Gastrocnemius medialis (tissue), 4 donors: ENCODE data around the gene CXADR.

Experiments used
- CTCF ChIP-seq, 5 experiments: fragments of 450-650 bp in 3 of 5; fragments of 200-600 bp in 2 of 5; sonication (generic) in 2 of 5; IDR thresholded peaks in 4 of 5; conservative IDR thresholded peaks in 1 of 5; 1 replicate in 4 of 5; 2 replicates in 1 of 5; pipeline ENCODE4 v1.5.1; 2016 to 2019; ENCODE audit warnings: antibody characterized with exemption in 5 of 5, mild to moderate bottlenecking in 3 of 5, moderate library complexity in 3 of 5
- POLR2A ChIP-seq, 2 donors: fragments of 450-650 bp; IDR thresholded peaks; one replicate each; pipeline ENCODE4 v1.6.1; 2017; ENCODE audit warnings: antibody characterized with exemption in 2 of 2, mild to moderate bottlenecking in 2 of 2, moderate library complexity in 2 of 2

DNA sequence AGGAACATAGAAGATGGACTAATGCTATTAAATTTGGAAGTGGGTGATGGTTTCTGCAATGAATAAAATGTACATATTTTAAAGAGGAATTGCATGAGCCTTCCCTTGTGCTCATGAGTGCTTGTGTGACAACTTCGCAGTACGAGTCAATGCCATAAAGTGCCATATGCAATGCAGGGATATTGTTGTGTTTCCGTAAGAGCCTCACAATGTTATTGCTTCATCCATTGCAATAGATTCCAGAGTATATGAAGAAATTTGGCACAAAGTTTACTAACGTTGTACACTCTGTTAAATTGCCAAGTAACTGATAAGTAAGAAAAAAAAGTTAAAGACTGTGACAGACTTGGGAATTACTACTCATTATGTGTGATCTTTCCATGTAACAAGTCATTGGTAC is 77.6 kb downstream of the CXADR start:
- TF ChIP-seq CTCF (IDR thresholded peaks at IDR 0.05 in 4 of 5, conservative IDR thresholded peaks at IDR 0.05 in 1 of 5) (no peak), POLR2A (IDR thresholded peaks at IDR 0.05) (no peak)
